A673 (cell line): Measurements from ENCODE around the gene MSANTD2.

Experiments used
- CTCF ChIP-seq: fragments of 300-800, 200-600 bp; sonication (generic); conservative IDR thresholded peaks from 2 replicates; pipeline ENCODE4 v1.5.1; 2017; ENCODE audit warnings: low read depth, mild to moderate bottlenecking, antibody characterized with exemption, low read length, moderate library complexity, mixed read lengths
- EZH2 ChIP-seq: fragments of 200-600 bp; sonication (generic); IDR thresholded peaks from 2 replicates; pipeline ENCODE4 v1.6.1; 2017; ENCODE audit warnings: borderline replicate concordance, low read depth, mild to moderate bottlenecking, mixed read lengths, antibody characterized with exemption, low read length; ENCODE audit not compliant: poor library complexity, severe bottlenecking

GRCh38 chr11:124742555-124742954, 57.7 kb downstream of the MSANTD2 start:
- TF ChIP-seq CTCF = no peak
- no peak for TF ChIP-seq EZH2
